HG02759 (cell line): ENCODE data around the gene RGL1.
"Not testable (repeated sequence)": the region's sequence is repeated elsewhere in the genome, so short reads cannot be mapped to it uniquely, and the experiment has no call there.

Source experiments
- ATAC-seq: cut with Tn5 transposase; IDR thresholded peaks from one replicate; pipeline ENCODE4 v1.9.1; 2021; ENCODE audit warnings: mild to moderate bottlenecking, moderate library complexity; ENCODE audit not compliant: unreplicated experiment

The RGL1 gene

DNA sequence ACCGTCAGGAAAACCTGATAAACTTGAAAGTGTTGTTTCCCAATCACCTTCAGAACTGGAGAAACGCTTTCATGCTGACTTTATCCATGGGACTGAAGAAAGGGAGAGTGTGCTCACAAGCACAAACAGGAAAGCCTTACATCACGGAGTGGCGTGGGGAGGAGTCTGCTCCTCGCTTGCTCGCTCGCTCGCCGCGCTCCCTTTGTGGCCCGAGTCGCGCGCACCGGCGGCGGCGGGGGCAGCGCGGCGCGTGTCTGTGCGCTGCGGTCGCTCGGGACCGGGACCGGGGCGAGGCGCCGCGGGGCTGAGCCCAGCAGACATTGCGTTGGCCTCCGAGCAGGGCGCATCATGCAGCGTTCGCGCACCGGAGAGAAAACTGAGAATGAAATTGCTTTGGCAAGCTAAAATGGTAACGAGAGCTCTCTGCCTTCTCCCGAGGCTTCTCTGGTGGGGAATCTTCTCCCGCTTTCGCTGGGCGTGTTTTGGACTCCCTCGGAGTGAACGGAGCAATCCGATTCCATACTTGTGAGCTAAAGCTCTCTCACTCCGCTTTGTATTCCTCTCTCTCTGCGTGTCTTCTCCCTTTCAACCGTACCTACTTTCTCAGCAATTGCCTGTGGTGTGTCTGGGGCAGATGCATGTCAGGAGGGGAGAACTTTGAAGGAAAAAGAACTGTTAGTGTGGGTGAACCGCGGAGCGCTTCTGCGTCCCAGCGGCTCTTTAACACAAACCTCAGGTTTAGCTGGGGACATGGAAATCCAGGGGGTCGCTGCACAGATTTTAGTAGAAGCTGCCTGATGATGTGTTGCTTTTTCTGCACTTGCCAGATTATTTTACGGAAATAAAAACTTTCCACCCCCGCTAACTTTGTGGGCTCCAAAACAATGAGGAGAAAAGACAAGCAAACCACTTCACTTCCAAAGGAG, at the start of gene RGL1:
Gene RGL1 (plus strand): TSS at position 205 of the 926 bp plus-strand sequence. CDS start 178 bp downstream, at position 383.
- peak; percentile 74 for ATAC-seq

- ATAC-seq = no peak
These were observed 48.6 kb upstream of the RGL1 start for GRCh38 chr1:183756326-183756725.

DNA sequence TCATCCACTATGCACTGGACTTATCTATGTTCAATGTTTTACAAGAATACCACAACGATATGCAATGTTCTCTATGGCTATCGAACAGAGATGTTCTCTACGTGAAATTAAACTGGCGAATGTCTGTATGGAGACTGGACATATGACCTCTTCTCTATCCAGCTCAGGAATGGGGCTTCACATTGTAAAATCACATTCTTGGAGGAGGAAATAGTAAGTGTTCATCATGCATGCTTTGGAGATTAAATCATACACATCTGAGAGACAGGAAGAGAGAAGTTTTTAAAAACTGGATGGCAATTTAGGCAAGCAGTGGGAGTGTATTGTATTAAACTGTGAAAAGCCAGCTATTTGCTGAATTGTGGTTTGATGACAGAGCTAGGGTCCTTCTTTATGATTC, 47.9 kb upstream of the RGL1 start:
- no peak for ATAC-seq

- no peak for ATAC-seq
These were observed 46.0 kb upstream of the RGL1 start for GRCh38 chr1:183758913-183759312.

DNA sequence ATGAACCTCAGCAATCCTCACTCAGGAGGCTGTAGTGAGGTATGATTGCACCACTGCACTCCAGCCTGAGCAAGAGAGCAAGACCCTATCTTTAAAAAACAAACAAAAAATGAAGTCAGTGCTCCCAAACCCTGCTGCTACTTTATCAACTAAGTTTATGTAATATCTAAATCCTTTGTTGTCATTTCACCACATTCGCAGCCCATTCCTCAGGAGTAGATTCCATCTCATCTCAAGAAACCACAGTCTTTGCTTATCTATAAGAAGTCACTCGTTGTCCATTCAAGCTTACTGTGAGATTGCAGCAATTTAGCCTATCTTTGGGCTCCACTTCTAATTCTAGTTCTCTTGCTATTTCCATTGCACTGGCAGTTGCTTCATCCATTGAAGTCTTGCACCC, 44.3 kb upstream of the RGL1 start:
- ATAC-seq = no peak

DNA sequence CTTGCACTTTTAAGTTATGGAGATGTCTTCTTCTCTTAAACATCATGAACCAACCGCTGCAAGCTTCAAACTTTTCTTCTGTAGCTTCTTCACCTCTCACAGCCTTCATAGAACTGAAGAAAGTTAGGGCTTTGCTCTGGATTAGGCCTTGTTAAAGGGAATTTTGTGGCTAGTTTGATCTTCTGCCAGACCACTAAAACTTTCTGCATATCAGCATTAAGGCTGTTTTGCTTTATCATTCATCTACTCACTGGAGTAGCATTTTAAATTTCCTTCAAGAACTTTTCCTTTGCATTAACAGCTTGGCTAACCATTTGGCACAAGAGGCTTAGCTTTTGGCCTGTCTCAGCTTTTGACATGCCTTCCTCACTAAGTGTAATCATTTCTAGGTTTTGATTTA, 43.0 kb upstream of the RGL1 start:
- ATAC-seq = no peak

DNA sequence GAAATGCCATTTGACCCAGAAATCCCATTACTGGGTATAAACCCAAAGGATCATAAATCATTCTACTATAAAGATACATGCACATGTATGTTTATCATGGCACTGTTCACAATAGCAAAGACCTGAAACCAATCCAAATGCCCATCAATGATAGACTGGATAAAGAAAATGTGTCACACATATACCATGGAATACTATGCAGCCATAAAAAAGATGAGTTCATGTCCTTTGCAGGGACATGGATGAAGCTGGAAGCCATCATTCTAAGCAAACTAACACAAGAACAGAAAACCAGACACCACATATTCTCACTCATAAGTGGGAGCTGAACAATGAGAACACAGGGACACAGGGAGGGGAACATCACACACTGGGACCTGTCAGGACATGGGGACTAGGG, 42.1 kb upstream of the RGL1 start:
- ATAC-seq = not testable (repeated sequence)

- ATAC-seq = no peak
These were observed 39.9 kb upstream of the RGL1 start for GRCh38 chr1:183764981-183765380.

DNA sequence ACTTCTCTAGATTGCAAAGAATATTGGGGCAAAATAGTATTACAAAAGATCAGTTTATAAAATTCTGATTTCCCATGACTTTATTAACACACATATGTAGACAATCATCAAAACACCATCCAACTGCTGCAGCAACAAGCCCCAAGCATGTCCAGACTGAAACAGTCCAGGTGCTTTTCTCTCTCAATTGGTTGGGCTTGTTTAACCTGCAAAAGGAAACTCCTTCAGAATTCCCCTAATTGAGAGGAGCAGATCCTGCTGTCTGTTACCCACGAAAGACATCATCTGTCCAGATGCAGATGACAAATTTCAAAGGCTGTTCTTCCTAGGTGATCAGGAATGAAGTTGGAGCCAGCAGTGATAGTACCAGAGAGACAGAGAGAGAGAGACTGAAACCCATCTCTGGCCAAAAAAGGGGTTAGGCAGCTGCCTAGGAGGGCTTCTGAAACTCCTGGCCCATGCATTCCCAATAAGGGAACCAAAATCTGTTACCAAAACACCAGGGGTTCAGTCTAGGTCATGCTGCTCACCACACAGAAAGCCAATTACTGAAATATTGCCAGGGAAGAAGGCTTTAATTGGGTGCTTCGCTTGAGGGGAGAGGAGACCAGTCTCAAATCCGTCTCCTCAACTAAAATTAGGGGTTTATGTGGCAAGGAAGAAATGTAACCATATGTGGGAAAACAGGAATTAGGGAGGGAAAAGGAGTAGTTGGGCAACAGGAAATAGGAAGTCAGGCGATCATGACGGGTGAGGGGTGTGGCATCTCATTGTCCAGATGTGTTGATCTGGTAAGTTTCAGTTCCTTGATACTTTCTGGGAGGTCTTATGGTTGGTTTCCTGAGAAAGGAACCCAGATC, 34.7 kb upstream of the RGL1 start:
- ATAC-seq = no peak

- no peak for ATAC-seq
These were observed 34.1 kb upstream of the RGL1 start for GRCh38 chr1:183770816-183771128.

- ATAC-seq = no peak
These were observed 31.2 kb upstream of the RGL1 start for GRCh38 chr1:183773482-183774274.

GRCh38 chr1:183774938-183775337, 30.0 kb upstream of the RGL1 start:
- ATAC-seq = no peak

- ATAC-seq = no peak
These were observed 28.2 kb upstream of the RGL1 start for GRCh38 chr1:183776731-183777130.

DNA sequence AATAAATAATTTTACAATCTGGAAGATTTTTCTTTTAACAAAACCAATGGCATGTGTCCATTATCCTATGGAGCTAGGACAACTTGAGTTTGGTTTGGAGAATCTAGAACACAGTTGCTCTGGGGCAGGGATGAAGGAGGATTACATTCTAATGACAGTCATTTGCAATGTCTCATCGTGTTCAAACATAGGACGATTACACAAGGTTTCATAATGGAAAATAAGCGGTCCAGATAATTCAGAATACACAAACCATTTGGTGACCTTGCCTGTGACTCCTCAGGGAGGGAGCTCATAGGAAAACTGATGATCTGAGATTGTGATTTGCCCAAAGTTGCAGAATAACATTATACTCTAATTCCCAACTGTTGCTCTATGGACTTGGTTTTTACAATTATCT, 27.6 kb upstream of the RGL1 start:
- ATAC-seq = no peak

DNA sequence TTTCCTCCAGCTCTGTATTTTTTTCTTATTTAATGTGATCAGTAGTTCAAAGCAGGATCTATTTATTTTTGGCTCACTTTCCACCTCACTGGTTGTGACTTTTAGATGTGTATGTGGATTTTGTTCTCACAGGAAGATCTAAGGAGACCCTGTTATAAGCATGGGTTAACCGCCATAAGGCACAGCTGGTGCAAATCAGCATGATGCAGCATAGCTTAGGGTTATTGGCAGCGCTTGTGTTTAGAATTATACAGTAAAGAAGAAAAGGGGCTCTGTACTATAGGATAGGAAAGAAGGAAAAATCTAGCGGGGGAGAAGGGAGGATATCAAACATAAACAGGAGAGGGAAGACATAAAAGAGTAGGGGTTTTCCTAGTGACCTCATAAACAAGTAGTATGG, 26.9 kb upstream of the RGL1 start:
- no peak for ATAC-seq

GRCh38 chr1:183778568-183779433, 26.1 kb upstream of the RGL1 start:
- no peak for ATAC-seq

- no peak for ATAC-seq
These were observed 24.8 kb upstream of the RGL1 start for GRCh38 chr1:183780159-183780558.

DNA sequence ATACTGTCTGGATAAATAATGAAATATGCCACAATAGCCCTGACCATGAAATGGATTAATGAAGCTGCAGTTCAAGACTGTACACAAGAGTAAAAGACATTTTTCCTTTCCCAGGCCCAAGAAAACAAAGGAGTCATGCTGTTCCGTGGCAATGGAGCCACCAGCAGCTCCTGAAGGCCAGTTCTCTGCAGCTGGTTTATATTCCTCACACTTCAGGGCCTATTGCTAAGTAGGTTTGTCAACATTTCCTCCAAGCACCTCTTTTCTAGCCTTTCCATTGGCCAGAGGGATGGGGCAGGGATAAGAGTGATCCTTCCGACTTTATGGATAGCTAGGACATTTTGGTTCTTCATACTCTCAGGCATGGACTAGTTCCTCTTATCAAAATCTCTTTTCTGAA, 24.2 kb upstream of the RGL1 start:
- ATAC-seq = no peak

- no peak for ATAC-seq
These were observed 21.6 kb upstream of the RGL1 start for GRCh38 chr1:183783342-183783741.
